HG03045 (cell line): ENCODE results near the gene PLXDC2.

Experiments used
- ATAC-seq: cut with Tn5 transposase; IDR thresholded peaks from one replicate; pipeline ENCODE4 v1.9.1; 2021; ENCODE audit warnings: mild to moderate bottlenecking, moderate library complexity; ENCODE audit not compliant: unreplicated experiment

Gene PLXDC2

GRCh38 chr10:19848226-19848985 is 32.2 kb downstream of the PLXDC2 start:
- no peak for ATAC-seq

GRCh38 chr10:19853831-19854230 is 37.6 kb downstream of the PLXDC2 start:
- ATAC-seq = no peak

DNA sequence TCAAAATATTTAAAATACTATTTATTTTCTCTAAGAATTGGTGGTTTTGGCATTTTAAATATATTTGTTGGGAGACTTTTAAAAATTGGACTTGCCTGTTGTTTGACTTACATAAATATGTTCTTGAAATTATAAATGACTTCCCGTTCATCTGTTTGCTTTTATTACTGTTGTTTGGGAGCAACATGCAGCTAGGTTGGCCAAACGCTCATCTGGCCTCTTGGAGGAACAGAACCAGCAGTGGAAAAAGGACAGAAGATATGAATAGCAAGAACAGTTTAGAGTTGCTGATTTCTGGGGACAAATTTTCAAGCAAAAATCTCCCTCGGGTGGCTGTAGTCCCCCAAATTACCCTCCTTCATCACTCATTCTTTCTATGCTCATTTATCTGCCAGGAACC is 41.6 kb downstream of the PLXDC2 start:
- ATAC-seq = no peak

- ATAC-seq = no peak
These were observed 43.9 kb downstream of the PLXDC2 start for GRCh38 chr10:19860107-19860506.

DNA sequence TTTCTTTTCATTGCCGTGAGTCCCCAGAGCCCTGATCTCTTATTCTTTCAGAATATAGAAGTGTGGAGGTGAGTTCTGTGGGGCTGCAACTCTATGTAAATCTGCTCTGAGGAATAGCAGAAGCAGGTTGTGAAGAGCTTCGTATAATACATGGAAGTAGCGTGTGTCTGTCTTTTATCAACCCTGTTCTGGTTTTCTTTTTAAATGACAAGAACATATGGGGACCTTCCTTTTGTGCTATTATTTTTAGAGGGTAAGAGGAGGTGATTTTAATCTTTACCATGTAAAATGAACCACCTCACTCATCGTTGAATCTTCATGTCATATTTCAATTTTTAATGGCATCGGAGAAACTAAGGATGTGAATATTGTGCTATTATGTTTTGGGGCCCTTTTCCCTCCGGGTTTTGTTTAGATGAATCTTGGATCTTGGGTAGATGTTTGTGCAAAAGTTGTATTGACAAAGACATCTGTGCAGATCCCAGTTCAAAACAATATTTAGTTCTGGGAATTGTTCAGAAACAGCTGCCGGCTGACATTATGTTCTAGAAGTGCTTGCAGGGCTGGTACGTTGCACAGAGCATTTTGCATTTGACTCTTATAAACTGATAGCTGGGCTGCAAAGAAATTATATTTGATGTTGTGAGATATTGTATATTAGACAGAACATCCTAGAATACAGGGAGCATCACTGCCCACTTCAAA is 46.7 kb downstream of the PLXDC2 start:
- no peak for ATAC-seq

DNA sequence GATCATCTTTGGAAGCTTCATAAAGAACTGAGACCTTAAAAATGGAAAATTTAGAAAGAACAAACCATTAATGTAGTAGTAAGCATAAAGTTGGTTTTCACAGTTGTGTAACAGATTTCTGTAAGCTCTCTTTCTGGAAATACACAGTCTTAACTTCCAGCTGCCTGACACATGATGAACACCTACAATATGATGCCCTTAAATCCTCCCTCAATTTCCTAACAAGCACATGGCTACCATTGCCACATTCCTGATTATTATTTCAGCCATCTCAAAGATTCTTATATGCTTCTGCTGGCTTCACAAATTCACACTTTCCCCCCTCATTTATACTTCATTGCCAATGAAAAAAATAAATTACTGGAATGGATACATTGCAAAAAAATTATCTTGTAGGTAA is 49.4 kb downstream of the PLXDC2 start:
- ATAC-seq = no peak

GRCh38 chr10:19869370-19869769 is 53.1 kb downstream of the PLXDC2 start:
- no peak for ATAC-seq

DNA sequence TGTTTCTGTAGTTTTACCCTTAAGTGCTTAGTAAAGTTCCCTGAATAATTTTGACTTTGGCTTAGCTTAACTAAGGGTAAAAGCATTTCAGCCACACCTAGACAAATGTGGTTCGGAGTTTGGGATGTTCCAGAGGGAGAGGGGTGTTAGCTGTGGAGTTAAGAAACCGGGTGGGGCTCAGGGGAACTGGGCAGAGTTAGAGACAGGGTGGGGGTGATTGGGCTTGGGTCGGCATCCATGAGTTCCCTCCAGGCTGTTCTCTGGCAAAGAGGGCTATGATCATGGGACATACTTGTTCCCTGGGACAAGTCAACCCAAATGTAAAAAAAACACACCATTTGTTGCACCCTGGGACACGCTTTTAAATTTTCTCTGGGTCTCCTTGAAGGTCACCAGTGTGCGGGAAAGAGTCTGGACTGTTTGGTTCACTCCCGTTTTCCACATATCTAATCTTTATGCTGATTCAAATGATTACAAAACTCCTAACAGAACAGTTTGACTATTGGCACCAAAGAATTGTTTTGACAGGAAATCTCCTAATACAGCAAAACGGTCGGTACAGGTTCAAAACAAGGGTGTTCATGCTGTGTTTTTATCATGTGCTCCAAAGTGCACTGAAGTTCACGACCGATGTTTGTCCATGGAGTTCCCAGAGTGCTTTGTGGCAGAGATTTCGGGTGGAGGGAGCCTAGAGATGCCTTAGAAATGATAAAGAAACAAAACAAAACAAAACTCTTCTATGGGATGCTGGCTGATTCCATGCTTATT is 56.5 kb downstream of the PLXDC2 start:
- no peak for ATAC-seq

DNA sequence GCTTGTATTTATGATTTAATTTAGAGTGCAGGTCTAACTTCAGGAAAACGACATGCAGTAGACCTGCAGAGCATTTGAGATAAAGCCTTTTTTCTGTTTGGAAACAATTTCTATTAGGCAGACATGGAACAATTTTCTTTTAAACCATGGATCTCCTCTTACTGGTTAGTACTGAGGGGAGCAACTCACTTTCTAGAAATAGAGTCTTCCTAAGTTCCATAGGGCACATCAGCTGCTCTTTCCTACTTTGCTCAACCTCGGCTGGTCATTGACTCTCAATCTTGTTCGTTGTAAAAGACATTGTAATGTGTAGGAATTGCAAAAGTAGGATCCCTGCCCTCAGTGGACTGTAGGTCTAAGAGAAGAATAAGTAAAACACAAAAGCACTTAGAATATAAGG is 58.0 kb downstream of the PLXDC2 start:
- no peak for ATAC-seq

GRCh38 chr10:19874791-19875190 is 58.6 kb downstream of the PLXDC2 start:
- no peak for ATAC-seq

DNA sequence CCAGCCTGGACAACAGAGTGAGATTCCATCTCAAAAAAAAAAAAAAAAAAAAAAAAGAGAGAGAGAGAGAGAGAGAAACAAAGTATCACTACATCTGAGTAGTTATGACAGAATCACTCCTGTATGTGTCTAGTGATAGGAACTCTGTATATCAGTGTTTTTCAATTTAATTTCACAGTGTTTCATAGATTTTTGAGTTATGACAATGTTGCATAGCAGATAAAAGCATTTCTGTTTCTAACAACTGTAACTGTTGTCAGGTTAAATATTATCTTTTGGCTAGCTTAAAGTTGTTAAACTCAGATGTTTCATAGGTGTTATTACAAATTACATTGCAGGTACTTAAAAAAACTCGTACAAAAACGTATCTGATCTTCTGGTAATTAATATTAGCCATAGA is 60.3 kb downstream of the PLXDC2 start:
- ATAC-seq = no peak

DNA sequence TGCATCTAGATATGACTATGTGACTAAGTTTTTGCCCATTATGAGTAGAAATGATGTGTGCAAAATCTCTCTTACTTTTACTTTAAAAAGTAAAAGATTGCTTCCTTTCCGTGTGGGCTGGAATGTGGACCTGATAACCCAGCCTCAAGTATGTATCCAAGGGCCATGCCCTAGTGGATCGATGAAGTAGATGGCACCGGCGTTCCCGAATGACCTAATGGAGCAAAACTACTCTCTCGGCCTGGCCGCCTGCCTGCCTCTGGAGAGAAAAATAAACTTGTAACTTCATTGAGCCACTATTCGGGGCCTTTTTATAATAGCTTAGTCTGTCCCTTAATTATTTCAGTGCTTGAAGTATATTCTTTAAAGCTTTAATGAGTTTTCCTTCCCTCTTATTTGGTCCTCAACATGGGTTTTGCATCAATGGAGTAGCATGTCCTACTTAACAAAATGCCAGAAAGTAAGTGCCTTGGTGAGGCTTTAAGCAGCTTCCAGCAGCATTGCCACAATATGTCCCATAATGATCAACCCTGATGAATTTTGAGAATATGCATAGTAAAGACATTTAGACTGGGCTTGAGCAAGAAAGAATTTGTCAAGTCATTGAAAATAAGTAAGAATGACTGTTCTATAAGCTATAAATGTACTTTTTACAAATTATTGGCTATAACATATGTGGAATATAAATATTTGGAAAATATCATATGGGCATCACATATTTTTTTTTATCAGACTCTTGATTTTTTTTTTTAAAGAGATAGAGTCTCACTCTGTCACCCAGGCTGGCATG is 61.4 kb downstream of the PLXDC2 start:
- ATAC-seq = no peak

GRCh38 chr10:19882621-19883020 is 66.4 kb downstream of the PLXDC2 start:
- ATAC-seq = no peak

- ATAC-seq = no peak
These were observed 71.9 kb downstream of the PLXDC2 start for GRCh38 chr10:19888061-19888660.

GRCh38 chr10:19889256-19889655 is 73.0 kb downstream of the PLXDC2 start:
- ATAC-seq = no peak

DNA sequence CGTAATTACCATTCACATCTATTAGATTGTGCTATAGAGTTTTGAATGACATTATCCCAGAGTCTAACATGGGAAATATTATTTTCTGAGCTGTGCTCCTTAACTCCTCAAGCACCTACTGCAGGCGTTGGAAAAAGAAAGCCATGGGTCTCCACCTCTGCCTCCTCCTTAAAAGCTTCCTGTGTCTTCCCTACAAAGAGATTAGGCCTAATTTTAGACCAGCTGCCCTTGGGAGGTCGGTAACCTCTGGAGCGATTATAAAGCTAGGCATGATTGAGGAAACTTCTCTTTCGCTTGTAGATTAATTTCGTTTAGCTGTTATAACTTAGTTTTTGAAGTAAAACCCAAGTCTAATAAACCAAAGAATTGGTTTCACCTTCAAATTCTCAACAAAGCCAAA is 75.2 kb downstream of the PLXDC2 start:
- ATAC-seq = no peak

DNA sequence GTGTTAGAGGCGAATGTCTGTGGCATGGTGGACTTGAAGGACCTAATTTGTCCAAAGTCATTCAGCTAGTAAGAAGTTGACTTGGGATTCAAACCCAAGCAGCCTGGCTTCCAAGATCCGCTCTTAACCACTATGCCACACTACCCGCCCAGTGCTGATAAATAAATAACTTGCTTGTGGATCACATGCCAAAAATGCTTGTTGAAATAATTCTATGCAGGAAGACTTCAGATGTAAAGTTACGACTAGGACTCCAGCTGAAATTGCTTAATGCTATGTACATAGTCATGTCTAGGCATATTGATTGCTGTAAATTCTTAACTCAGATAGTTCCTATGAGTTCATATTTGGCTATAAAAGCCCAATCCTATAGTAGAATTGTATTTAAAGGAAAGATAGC is 76.0 kb downstream of the PLXDC2 start:
- ATAC-seq = no peak

DNA sequence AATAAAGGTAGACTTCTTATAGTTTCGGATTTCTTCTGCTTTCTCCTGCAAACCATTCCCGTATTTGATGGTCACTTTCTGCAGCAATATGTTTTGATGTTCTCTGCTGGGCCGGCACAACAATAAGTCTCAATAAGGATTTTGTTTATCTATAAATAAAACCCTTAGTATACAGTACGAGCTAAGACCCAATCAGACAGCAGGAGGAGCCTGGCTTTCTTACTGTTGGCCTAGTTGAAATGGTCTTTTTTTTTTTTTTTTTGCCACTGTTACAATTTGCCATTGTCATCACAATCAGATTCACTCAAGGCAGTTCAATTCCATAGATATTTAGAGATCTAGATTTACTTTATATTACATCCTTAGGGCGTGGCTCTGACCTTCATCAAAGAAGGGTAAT is 76.4 kb downstream of the PLXDC2 start:
- no peak for ATAC-seq

DNA sequence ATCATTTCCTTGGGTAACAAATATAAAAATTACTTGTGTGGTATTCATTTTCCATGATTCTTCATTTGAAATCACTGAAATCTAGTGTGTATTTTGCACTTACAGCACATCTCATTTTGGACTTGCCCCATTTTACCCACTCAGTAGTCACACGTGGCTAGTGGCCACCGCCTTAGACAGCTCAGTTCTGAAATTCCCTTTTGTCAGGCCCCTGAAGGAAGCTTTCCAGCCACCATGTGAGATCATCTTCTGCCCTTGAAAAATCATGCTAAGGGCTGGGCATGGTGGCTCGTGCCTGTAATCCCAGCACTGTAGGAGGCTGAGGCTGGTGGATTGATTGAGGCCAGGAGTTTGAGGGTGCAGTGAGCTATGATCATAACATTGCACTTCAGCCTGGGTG is 79.3 kb downstream of the PLXDC2 start:
- no peak for ATAC-seq

DNA sequence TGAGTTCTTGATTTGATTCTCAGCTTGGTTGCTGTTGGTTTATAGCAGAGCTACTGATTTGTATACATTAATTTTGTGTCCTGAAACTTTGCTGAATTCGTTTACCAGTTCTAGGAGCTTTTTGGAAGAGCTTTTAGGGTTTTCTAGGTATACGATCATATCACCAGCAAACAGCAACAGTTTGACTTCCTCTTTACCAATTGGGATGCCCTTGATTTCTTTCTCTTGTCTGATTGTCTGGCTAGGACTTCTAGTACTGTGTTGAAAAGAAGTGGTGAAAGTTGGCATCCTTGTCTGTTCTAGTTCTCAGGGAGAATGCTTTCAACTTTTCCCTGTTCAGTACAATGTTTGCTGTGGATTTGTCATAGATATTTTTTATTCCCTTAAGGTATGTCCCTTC is 86.2 kb downstream of the PLXDC2 start:
- no peak for ATAC-seq

DNA sequence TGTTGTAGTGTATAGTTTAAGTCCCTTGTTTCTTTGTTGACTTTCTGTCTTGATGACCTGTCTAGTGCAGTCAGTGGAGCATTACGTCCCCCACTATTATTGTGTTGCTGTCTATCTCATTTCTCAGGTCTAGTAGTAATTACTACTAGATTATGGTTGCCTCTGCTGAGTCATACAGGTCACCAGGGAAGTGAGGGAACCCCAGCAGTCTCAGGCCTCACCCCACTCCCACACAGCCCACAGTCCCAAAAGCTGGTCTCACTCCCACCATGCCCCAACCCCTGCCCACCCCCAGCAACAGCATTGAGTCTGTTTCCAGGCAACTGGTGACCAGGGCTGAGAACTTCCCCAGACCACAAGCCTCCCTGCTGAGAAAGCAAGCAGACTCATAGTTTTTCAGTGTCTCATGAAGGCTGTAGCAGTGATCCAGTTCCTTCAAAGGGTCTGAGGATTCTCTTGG is 88.0 kb downstream of the PLXDC2 start:
- peak; percentile 61 for ATAC-seq
